HFFc6 (cell line): ENCODE measurements around the gene TMEM184A. TPM values are rescaled to one million over a fixed set of nuclear protein-coding genes. Genes with fewer than 3 reads are reported as not detected.

Experiments
- DNase-seq: peaks from one replicate; pipeline ENCODE4 v3.0.0-alpha.2; 2018
- H3K27ac Mint-ChIP-seq: 2 replicates; pipeline ENCODE4 v1.8.0; 2020; ENCODE audit warnings: mild to moderate bottlenecking, mixed read lengths
- H3K27me3 Mint-ChIP-seq: 2 replicates; pipeline ENCODE4 v1.8.0; 2021; ENCODE audit warnings: mild to moderate bottlenecking, moderate library complexity, mixed read lengths; ENCODE audit not compliant: insufficient read depth
- H3K36me3 Mint-ChIP-seq: 2 replicates; pipeline ENCODE4 v1.8.0; 2021; ENCODE audit warnings: low read depth, mixed read lengths
- H3K4me1 Mint-ChIP-seq: 2 replicates; pipeline ENCODE4 v1.8.0; 2020; ENCODE audit warnings: low read depth, mixed read lengths
- H3K4me3 Mint-ChIP-seq: 2 replicates; pipeline ENCODE4 v1.8.0; 2020; ENCODE audit warnings: mild to moderate bottlenecking, moderate library complexity, mixed read lengths
- H3K9me3 Mint-ChIP-seq: 2 replicates; pipeline ENCODE4 v1.8.0; 2020; ENCODE audit warnings: mild to moderate bottlenecking, mixed read lengths
- total RNA-seq, 6 experiments: library from RNA; stranded (reverse); fragmentation: NEBNext Ultra II Directional; extraction: Animal tissue kit (Norgen Biotek cat#: 25700); gene quantifications; 2 replicates in 1 of 6; 3 replicates in 5 of 6; pipeline ENCODE4 v1.2.3, GENCODE V29; 2021
- TF ChIP-seq, protein P1 (sequence below): fragments of 200-600 bp; sonication (generic); IDR thresholded peaks from 2 replicates; pipeline ENCODE4 v1.5.0; 2021; ENCODE audit warnings: antibody characterized with exemption, mild to moderate bottlenecking

The TMEM184A gene
- total RNA-seq, 6 experiments from 2014 or later: 0.79 to 2.0 (median 1.5) TPM

- H3K36me3 Mint-ChIP-seq: no peaks in the 10 kb centered on the region
- H3K9me3 Mint-ChIP-seq: no peaks in the 10 kb centered on the region
- no peak overlapping the region for H3K27ac Mint-ChIP-seq
- no peaks in the 10 kb centered on the region; the same call in none of the 2 replicates for H3K27me3 Mint-ChIP-seq
- TF ChIP-seq, protein P1, sequence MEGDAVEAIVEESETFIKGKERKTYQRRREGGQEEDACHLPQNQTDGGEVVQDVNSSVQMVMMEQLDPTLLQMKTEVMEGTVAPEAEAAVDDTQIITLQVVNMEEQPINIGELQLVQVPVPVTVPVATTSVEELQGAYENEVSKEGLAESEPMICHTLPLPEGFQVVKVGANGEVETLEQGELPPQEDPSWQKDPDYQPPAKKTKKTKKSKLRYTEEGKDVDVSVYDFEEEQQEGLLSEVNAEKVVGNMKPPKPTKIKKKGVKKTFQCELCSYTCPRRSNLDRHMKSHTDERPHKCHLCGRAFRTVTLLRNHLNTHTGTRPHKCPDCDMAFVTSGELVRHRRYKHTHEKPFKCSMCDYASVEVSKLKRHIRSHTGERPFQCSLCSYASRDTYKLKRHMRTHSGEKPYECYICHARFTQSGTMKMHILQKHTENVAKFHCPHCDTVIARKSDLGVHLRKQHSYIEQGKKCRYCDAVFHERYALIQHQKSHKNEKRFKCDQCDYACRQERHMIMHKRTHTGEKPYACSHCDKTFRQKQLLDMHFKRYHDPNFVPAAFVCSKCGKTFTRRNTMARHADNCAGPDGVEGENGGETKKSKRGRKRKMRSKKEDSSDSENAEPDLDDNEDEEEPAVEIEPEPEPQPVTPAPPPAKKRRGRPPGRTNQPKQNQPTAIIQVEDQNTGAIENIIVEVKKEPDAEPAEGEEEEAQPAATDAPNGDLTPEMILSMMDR: no peak
- DNase-seq: no peak
- peaks cover 14% of the 10 kb centered on the region for H3K4me1 Mint-ChIP-seq
- no peak overlapping the region for H3K4me3 Mint-ChIP-seq
Measured at GRCh38 chr7:1557006-1557405, 1.0 kb upstream of the TMEM184A start.

GRCh38 chr7:1555046-1555812, 776 bp downstream of the TMEM184A start:
- peak; percentile 85 for DNase-seq
- TF ChIP-seq, protein P1: peak; percentile 23
- H3K4me3 Mint-ChIP-seq: peak overlapping the region; percentile 47
- H3K27ac Mint-ChIP-seq: peak overlapping the region; percentile 66
- no peaks in the 10 kb centered on the region for H3K9me3 Mint-ChIP-seq
- H3K36me3 Mint-ChIP-seq: no peaks in the 10 kb centered on the region
- no peaks in the 10 kb centered on the region; the same call in none of the 2 replicates for H3K27me3 Mint-ChIP-seq
- peaks cover 14% of the 10 kb centered on the region for H3K4me1 Mint-ChIP-seq

DNA sequence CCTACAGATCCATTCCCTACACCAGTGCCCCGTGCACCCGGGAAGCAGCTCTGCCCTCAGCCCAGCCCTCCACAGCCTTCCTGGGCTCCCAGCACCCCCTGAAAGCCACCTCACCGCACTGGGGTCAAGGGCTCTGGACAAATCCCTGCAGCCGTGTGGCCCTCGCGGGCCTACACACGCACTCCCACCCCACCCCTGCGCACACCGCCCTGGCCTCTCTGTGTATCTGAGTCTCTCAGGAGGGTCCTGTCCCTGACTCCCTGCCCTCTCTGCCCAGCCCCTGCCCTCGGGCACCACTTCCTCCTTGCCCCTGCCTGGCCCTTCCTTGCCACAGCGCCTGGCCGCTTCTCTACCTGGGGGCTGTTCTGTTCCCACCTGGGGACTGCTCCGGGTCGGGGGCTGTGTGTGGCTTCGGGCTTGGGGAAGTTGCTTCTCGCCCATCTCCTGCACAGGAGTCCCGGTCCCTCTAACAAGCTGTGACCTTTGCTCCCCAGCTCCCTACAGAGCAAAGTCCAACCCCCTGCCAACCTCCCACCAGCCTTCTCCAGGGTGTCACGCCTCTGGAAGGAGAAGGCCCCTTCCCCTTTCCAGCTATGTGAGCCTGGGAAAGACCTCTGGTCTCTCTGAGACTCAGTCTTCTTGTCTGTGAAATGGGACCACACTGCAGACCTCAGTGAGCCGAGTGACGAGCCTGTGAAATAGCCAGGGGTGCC, 1.5 kb downstream of the TMEM184A start:
- no peak for DNase-seq
- Mint-ChIP-seq H3K4me3 (peak overlapping the region; percentile 47; the same call in 1 of the 2 replicates), H3K27me3 (no peaks in the 10 kb centered on the region; the same call in none of the 2 replicates), H3K9me3 (no peaks in the 10 kb centered on the region), H3K27ac (peak overlapping the region; percentile 66; the same call in 1 of the 2 replicates), H3K36me3 (no peaks in the 10 kb centered on the region), H3K4me1 (peaks cover 14% of the 10 kb centered on the region)
- TF ChIP-seq, protein P1: no peak

DNA sequence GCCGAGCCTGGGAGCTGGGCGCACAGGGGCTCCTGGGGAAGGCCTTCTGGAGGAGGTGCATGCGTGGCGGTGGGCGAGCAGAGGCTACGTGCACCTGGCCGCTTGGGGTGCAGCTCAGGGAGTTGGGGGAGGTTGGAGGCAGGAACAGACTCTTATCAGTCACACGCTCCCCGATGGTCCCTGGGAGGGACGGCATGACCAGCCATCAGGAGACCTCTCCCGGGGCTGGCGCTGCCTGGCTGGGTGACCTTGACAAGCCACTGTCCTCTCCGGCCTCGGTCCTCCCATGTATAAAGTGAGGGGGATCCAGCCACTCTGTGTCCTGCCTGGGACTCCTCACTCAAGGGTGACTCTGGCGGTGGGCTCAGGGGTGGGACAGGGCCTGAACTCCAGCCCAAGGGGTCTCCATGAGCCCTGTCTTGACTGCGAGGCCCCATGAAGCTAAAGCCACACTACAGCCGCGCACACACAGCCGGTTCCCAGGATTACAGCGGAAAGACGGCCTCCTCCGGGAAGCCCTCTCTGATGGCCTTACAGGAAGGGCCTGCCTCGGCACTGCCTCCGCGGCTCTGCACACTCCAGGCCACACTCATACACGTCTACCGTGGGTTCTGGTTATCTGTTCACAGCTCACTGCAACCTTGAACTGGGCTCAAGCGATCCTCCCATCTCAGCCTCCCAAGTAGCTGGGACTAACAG, 2.3 kb downstream of the TMEM184A start:
- H3K36me3 Mint-ChIP-seq: no peaks in the 10 kb centered on the region
- TF ChIP-seq, protein P1: no peak
- 0 out of 2 replicates have a peak overlapping the region, but pooled peaks have one; percentile 11 for H3K27ac Mint-ChIP-seq
- no peaks in the 10 kb centered on the region; the same call in none of the 2 replicates for H3K27me3 Mint-ChIP-seq
- H3K4me3 Mint-ChIP-seq: no peak overlapping the region
- peaks cover 14% of the 10 kb centered on the region for H3K4me1 Mint-ChIP-seq
- DNase-seq: no peak
- no peaks in the 10 kb centered on the region for H3K9me3 Mint-ChIP-seq

- Mint-ChIP-seq H3K27me3 (peaks cover 3% of the 10 kb centered on the region), H3K4me1 (peaks cover 14% of the 10 kb centered on the region), H3K9me3 (no peaks in the 10 kb centered on the region), H3K36me3 (no peaks in the 10 kb centered on the region), H3K27ac (no peak overlapping the region), H3K4me3 (no peak overlapping the region)
- TF ChIP-seq, protein P1: no peak
- no peak for DNase-seq
Measured at GRCh38 chr7:1552200-1552599, 3.8 kb downstream of the TMEM184A start.
